ENCODE measurements around the gene MAP2K3. TPM values are rescaled to one million over a fixed set of nuclear protein-coding genes. Genes with fewer than 3 reads are reported as not detected.
A peak's percentile ranks its signal among the peaks of the same experiment; 100 is the strongest.
"Not testable (repeated sequence)": the region's sequence is repeated elsewhere in the genome, so short reads cannot be mapped to it uniquely, and the experiment has no call there.

The MAP2K3 gene
- polyA plus RNA-seq, 10 donors: 20.6 to 31.8 (median 24.0) TPM

GRCh38 chr17:21348926-21349261 is 64.4 kb downstream of the MAP2K3 start:
- not testable (repeated sequence) for DNase-seq

- not testable (repeated sequence) for DNase-seq
Observed at GRCh38 chr17:21349358-21350050, 65.0 kb downstream of the MAP2K3 start.

- not testable (repeated sequence) for DNase-seq
Observed at GRCh38 chr17:21350495-21350894, 66.0 kb downstream of the MAP2K3 start.

- no peak for DNase-seq
Observed at GRCh38 chr17:21351366-21352065, 67.0 kb downstream of the MAP2K3 start.

GRCh38 chr17:21352221-21352980 is 67.9 kb downstream of the MAP2K3 start:
- DNase-seq: no peak

- DNase-seq: no peak
Observed at GRCh38 chr17:21352981-21353265, 68.4 kb downstream of the MAP2K3 start.

GRCh38 chr17:21353326-21354010 is 69.0 kb downstream of the MAP2K3 start:
- no peak for DNase-seq

- no peak for DNase-seq
Observed at GRCh38 chr17:21354796-21355385, 70.4 kb downstream of the MAP2K3 start.

GRCh38 chr17:21355586-21355985 is 71.1 kb downstream of the MAP2K3 start:
- no peak for DNase-seq

GRCh38 chr17:21356537-21357127 is 72.1 kb downstream of the MAP2K3 start:
- DNase-seq: no peak

- no peak for DNase-seq
Observed at GRCh38 chr17:21357281-21357680, 72.8 kb downstream of the MAP2K3 start.

- no peak for DNase-seq
Observed at GRCh38 chr17:21357696-21358656, 73.5 kb downstream of the MAP2K3 start.

GRCh38 chr17:21358682-21359482 is 74.4 kb downstream of the MAP2K3 start:
- peak in 1 of 3 donors; percentile 41 for DNase-seq

GRCh38 chr17:21359483-21359840 is 75.0 kb downstream of the MAP2K3 start:
- DNase-seq: no peak

- no peak for DNase-seq
Observed at GRCh38 chr17:21360048-21360447, 75.5 kb downstream of the MAP2K3 start.

- DNase-seq: no peak
Observed at GRCh38 chr17:21361020-21361809, 76.7 kb downstream of the MAP2K3 start.

- DNase-seq: no peak
Observed at GRCh38 chr17:21362331-21362931, 77.9 kb downstream of the MAP2K3 start.

All from muscle of back (tissue), 11 donors.